Testis (tissue), 2 donors: ENCODE measurements around the gene MAP6D1.

ENCODE experiments used
- POLR2A ChIP-seq: fragments of 450-650 bp; IDR thresholded peaks from one replicate; pipeline ENCODE4 v1.6.1; 2017; ENCODE audit warnings: antibody characterized with exemption, mild to moderate bottlenecking, moderate library complexity
- TF ChIP-seq, protein P1 (sequence below), 3 experiments: fragments of 450-650 bp in 2 of 3; fragments of 200-600 bp in 1 of 3; sonication (generic) in 1 of 3; IDR thresholded peaks; one replicate each; pipeline ENCODE4 v1.5.1; 2016 to 2019; ENCODE audit warnings: antibody characterized with exemption in 3 of 3, mild to moderate bottlenecking in 2 of 3, moderate library complexity in 1 of 3

DNA sequence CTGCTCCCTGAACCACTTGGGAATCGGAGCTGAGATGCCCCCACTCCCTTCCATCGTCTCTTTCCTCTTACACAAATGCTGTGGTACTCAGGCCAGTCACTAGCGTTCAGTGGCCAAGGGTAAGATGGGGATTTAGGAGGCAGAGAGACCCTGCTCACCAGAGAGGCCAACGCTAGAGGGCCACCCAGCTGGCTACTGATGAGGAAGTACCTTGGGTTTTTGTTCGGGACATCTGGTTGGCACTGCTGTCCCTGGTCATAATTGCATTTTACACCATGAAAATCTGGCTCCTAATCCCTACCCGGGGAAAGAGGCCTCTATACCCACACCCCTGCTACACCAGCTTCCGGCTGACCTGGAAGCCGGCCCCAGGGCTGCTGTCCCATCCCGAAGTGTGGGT, 7.7 kb downstream of the MAP6D1 start:
- TF ChIP-seq, protein P1, sequence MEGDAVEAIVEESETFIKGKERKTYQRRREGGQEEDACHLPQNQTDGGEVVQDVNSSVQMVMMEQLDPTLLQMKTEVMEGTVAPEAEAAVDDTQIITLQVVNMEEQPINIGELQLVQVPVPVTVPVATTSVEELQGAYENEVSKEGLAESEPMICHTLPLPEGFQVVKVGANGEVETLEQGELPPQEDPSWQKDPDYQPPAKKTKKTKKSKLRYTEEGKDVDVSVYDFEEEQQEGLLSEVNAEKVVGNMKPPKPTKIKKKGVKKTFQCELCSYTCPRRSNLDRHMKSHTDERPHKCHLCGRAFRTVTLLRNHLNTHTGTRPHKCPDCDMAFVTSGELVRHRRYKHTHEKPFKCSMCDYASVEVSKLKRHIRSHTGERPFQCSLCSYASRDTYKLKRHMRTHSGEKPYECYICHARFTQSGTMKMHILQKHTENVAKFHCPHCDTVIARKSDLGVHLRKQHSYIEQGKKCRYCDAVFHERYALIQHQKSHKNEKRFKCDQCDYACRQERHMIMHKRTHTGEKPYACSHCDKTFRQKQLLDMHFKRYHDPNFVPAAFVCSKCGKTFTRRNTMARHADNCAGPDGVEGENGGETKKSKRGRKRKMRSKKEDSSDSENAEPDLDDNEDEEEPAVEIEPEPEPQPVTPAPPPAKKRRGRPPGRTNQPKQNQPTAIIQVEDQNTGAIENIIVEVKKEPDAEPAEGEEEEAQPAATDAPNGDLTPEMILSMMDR (IDR thresholded peaks at IDR 0.05), result no peak
- no peak for TF ChIP-seq POLR2A
